Right atrium auricular region (tissue), 2 donors: ENCODE results near the gene TLR2. TPM values are rescaled to one million over a fixed set of nuclear protein-coding genes. Genes with fewer than 3 reads are reported as not detected.
A peak's percentile ranks its signal among the peaks of the same experiment; 100 is the strongest.

ENCODE experiments used
- DNase-seq: peaks from one replicate; pipeline ENCODE4 v3.0.0-alpha.2; 2019; ENCODE audit warnings: low spot score
- H3K27ac ChIP-seq, 2 donors: fragments of 200-600 bp; sonication (generic); 1 replicate in 1 of 2; 2 replicates in 1 of 2; pipeline ENCODE4 v1.5.1; 2016 to 2019
- H3K27me3 ChIP-seq, 2 donors: fragments of 200-600 bp; sonication (generic); one replicate each; pipeline versions ENCODE4 v1.5.1 to v1.6.0; 2017 to 2019
- H3K36me3 ChIP-seq: fragments of 200-600 bp; sonication (generic); one replicate; pipeline ENCODE4 v1.5.1; 2016
- H3K4me1 ChIP-seq, 2 donors: fragments of 200-600 bp; sonication (generic); one replicate each; pipeline versions ENCODE4 v1.5.1 to v1.6.0; 2017 to 2019
- H3K4me3 ChIP-seq, 2 donors: fragments of 200-600 bp; sonication (generic); 1 replicate in 1 of 2; 2 replicates in 1 of 2; pipeline ENCODE4 v1.5.1; 2017 to 2019; ENCODE audit warnings: mild to moderate bottlenecking in 1 of 2, moderate library complexity in 1 of 2
- H3K9me3 ChIP-seq, 2 donors: fragments of 200-600 bp; sonication (generic); one replicate each; pipeline ENCODE4 v1.5.1; 2019
- CTCF ChIP-seq, 2 donors: fragments of 200-600 bp; sonication (generic); IDR thresholded peaks; one replicate each; pipeline ENCODE4 v1.5.1; 2019; ENCODE audit warnings: antibody characterized with exemption in 2 of 2
- total RNA-seq, 2 donors: library from RNA; depleted of rRNA; stranded (reverse); fragments of >200 nt; gene quantifications; one replicate each; pipeline ENCODE4 v1.1.0, GENCODE V29; 2016

The TLR2 gene
- total RNA-seq, 2 donors from 2014 or later, result 6.4 to 18.8 TPM

DNA sequence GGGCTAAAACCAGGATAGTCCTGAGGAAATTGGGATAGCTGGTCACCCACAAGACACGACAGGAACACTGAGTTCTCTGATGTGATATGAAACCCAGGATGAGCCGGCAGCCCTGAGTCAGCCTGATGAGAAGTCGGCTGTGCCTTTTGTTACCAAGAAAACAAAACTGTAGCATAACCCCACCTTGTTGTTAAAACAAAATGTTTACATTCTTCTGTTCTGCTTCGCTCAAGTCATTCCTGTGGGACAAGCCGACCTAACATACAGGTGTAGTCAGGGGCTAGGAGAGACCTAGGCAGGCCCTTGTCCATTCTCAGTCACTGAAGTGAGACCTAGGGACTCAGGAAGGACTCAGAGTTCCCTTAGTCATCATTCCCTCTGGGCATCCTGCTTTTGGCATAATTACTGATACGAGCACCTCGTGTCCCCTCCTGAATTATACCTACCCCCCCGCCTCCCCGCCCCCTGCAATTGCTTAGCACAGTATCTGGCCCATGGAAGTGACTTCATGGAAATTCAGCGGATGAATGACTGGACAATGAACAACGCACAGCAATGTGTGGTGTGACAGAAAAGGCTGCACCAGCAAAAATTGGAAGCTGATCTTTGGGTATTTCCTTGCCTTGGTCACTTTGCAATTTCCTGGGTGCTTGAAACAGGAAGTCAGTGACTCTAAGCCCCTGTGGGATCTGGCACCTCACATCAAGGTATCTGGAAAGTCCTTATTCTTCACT lies 31.9 kb upstream of the TLR2 start:
- H3K4me1 ChIP-seq, result no peaks in the 10 kb centered on the region
- no peak for TF ChIP-seq CTCF (IDR thresholded peaks at IDR 0.05)
- no peaks in the 10 kb centered on the region for H3K27me3 ChIP-seq
- H3K4me3 ChIP-seq, result no peak overlapping the region
- no peaks in the 10 kb centered on the region for H3K36me3 ChIP-seq
- no peaks in the 10 kb centered on the region for H3K9me3 ChIP-seq
- no peak for DNase-seq
- H3K27ac ChIP-seq, result peak overlapping the region; percentile 34 to 60

DNA sequence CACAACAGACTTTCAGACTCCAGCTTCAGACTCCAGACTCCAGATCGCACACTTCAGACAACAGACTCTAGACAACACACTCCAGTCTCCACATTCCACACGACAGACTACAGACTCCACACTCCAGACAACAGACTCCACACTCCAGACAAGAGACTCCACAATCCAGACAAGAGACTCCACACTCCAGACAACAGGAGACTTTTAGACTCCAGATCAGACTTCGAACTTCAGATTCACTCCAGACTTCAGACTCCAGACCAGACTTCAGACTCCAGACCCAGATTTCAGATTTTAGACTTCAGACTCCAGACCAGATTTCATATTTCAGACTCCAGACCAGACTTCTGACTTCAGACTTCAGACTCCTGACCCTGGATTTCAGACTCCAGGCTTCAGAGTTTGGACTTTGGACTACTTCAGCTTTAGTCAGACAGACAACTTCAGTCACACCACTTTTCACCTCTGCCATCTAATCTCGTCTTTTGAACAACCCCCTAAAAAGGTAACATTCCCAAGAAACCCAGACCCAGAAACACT lies 29.0 kb upstream of the TLR2 start:
- Histone ChIP-seq H3K9me3 (no peaks in the 10 kb centered on the region), H3K27ac (peak overlapping the region; percentile 19 to 37), H3K36me3 (no peaks in the 10 kb centered on the region), H3K4me3 (no peak overlapping the region), H3K4me1 (no peaks in the 10 kb centered on the region), H3K27me3 (no peaks in the 10 kb centered on the region)
- no peak for TF ChIP-seq CTCF (IDR thresholded peaks at IDR 0.05)
- DNase-seq, result no peak

- Histone ChIP-seq H3K36me3 (no peaks in the 10 kb centered on the region), H3K27me3 (no peaks in the 10 kb centered on the region), H3K4me1 (peaks cover 0 to 4% of the 10 kb centered on the region in 2 donors), H3K9me3 (no peaks in the 10 kb centered on the region), H3K4me3 (no peak overlapping the region), H3K27ac (peak overlapping the region; percentile 19 to 37)
- no peak for TF ChIP-seq CTCF (IDR thresholded peaks at IDR 0.05)
- no peak for DNase-seq
Measured at GRCh38 chr4:153655928-153656327, 28.2 kb upstream of the TLR2 start.

DNA sequence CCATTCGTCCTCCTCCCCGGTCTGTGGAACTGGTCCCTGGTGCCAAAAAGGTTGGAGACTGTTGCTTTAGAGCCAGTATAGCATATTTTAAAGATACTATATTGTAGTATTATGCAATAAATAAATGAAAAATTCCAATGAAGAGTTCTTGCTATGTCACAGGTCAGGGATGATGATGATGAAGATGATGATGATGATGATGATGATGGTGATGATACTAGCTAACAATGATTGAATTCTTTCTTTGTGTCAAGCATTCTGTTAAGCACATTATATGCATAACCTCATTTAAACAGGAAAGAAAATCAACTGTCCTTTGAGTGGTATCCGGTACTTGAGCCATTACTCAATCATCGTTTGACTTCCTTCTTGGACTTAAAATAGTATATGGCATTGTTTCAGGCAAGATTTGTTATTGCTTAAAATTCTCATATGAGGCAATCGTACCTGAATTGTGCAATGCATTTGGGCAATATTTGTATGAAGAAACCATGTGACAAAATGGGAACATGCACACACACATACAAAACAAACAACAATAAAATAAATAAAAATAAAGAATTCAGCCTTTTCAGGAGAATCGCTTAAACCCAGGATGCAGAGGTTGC lies 22.8 kb upstream of the TLR2 start:
- Histone ChIP-seq H3K27me3 (no peaks in the 10 kb centered on the region), H3K9me3 (no peaks in the 10 kb centered on the region), H3K4me3 (no peak overlapping the region), H3K36me3 (no peaks in the 10 kb centered on the region), H3K27ac (peak overlapping the region; percentile 13 to 48), H3K4me1 (peaks cover 0 to 4% of the 10 kb centered on the region in 2 donors)
- DNase-seq, result no peak
- no peak for TF ChIP-seq CTCF (IDR thresholded peaks at IDR 0.05)

GRCh38 chr4:153661908-153662307 lies 22.2 kb upstream of the TLR2 start:
- Histone ChIP-seq H3K36me3 (no peaks in the 10 kb centered on the region), H3K27me3 (no peaks in the 10 kb centered on the region), H3K9me3 (no peaks in the 10 kb centered on the region), H3K4me1 (peaks cover 0 to 4% of the 10 kb centered on the region in 2 donors), H3K4me3 (no peak overlapping the region), H3K27ac (peak overlapping the region in 1 of 2 donors; percentile 15)
- DNase-seq, result no peak
- TF ChIP-seq CTCF (IDR thresholded peaks at IDR 0.05), result no peak
